ENCODE measurements around the gene MBD3.

The MBD3 gene

GRCh38 chr19:1558552-1558951, 34.1 kb downstream of the MBD3 start:
- TF ChIP-seq SNAI2 (CRISPR knock-in tag; IDR thresholded peaks at IDR 0.05) (no peak), ISL1 (CRISPR knock-in tag; IDR thresholded peaks at IDR 0.05) (no peak), ZNF70 (CRISPR knock-in tag; IDR thresholded peaks at IDR 0.05) (no peak), ZNF565 (CRISPR knock-in tag; conservative IDR thresholded peaks at IDR 0.05; ENCODE audit: low read depth) (no peak)
- TF ChIP-seq, protein P1, sequence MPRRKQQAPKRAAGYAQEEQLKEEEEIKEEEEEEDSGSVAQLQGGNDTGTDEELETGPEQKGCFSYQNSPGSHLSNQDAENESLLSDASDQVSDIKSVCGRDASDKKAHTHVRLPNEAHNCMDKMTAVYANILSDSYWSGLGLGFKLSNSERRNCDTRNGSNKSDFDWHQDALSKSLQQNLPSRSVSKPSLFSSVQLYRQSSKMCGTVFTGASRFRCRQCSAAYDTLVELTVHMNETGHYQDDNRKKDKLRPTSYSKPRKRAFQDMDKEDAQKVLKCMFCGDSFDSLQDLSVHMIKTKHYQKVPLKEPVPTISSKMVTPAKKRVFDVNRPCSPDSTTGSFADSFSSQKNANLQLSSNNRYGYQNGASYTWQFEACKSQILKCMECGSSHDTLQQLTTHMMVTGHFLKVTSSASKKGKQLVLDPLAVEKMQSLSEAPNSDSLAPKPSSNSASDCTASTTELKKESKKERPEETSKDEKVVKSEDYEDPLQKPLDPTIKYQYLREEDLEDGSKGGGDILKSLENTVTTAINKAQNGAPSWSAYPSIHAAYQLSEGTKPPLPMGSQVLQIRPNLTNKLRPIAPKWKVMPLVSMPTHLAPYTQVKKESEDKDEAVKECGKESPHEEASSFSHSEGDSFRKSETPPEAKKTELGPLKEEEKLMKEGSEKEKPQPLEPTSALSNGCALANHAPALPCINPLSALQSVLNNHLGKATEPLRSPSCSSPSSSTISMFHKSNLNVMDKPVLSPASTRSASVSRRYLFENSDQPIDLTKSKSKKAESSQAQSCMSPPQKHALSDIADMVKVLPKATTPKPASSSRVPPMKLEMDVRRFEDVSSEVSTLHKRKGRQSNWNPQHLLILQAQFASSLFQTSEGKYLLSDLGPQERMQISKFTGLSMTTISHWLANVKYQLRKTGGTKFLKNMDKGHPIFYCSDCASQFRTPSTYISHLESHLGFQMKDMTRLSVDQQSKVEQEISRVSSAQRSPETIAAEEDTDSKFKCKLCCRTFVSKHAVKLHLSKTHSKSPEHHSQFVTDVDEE (CRISPR knock-in tag; IDR thresholded peaks at IDR 0.05) = no peak
- ATAC-seq = no peak

GRCh38 chr19:1556390-1557070, 36.1 kb downstream of the MBD3 start:
- ATAC-seq = no peak
- no peak for TF ChIP-seq TOX (CRISPR knock-in tag; IDR thresholded peaks at IDR 0.05; ENCODE audit: borderline replicate concordance)
- TF ChIP-seq BACH2 (CRISPR knock-in tag; IDR thresholded peaks at IDR 0.05; ENCODE audit: borderline replicate concordance) = no peak
- no peak for TF ChIP-seq OSR1 (CRISPR knock-in tag; IDR thresholded peaks at IDR 0.05)
- no peak for TF ChIP-seq ZFP3 (CRISPR knock-in tag; IDR thresholded peaks at IDR 0.05)
- TF ChIP-seq CSDC2 (CRISPR knock-in tag; IDR thresholded peaks at IDR 0.05) = no peak
- TF ChIP-seq ZNF70 (CRISPR knock-in tag; IDR thresholded peaks at IDR 0.05) = no peak
- no peak for TF ChIP-seq PPARA (CRISPR knock-in tag; IDR thresholded peaks at IDR 0.05; ENCODE audit: borderline replicate concordance)
- TF ChIP-seq ZNF8 (CRISPR knock-in tag; IDR thresholded peaks at IDR 0.05) = no peak
- TF ChIP-seq, protein P2, sequence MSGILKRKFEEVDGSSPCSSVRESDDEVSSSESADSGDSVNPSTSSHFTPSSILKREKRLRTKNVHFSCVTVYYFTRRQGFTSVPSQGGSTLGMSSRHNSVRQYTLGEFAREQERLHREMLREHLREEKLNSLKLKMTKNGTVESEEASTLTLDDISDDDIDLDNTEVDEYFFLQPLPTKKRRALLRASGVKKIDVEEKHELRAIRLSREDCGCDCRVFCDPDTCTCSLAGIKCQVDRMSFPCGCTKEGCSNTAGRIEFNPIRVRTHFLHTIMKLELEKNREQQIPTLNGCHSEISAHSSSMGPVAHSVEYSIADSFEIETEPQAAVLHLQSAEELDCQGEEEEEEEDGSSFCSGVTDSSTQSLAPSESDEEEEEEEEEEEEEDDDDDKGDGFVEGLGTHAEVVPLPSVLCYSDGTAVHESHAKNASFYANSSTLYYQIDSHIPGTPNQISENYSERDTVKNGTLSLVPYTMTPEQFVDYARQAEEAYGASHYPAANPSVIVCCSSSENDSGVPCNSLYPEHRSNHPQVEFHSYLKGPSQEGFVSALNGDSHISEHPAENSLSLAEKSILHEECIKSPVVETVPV (CRISPR knock-in tag; IDR thresholded peaks at IDR 0.05) = no peak
- TF ChIP-seq, protein P3, sequence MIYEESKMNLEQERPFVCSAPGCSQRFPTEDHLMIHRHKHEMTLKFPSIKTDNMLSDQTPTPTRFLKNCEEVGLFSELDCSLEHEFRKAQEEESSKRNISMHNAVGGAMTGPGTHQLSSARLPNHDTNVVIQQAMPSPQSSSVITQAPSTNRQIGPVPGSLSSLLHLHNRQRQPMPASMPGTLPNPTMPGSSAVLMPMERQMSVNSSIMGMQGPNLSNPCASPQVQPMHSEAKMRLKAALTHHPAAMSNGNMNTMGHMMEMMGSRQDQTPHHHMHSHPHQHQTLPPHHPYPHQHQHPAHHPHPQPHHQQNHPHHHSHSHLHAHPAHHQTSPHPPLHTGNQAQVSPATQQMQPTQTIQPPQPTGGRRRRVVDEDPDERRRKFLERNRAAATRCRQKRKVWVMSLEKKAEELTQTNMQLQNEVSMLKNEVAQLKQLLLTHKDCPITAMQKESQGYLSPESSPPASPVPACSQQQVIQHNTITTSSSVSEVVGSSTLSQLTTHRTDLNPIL (CRISPR knock-in tag; IDR thresholded peaks at IDR 0.05; ENCODE audit: low read depth) = no peak
- no peak for TF ChIP-seq ZFP30 (CRISPR knock-in tag; IDR thresholded peaks at IDR 0.05)
- TF ChIP-seq TCF4 (CRISPR knock-in tag; IDR thresholded peaks at IDR 0.05; ENCODE audit: borderline replicate concordance) = no peak
- no peak for TF ChIP-seq PATZ1 (CRISPR knock-in tag; IDR thresholded peaks at IDR 0.05; ENCODE audit: borderline replicate concordance)
- no peak for TF ChIP-seq SNAI2 (CRISPR knock-in tag; IDR thresholded peaks at IDR 0.05)
- TF ChIP-seq POU6F1 (CRISPR knock-in tag; IDR thresholded peaks at IDR 0.05; ENCODE audit: borderline replicate concordance, low read depth) = no peak

GRCh38 chr19:1555487-1556389, 36.9 kb downstream of the MBD3 start:
- TF ChIP-seq, protein P2 (CRISPR knock-in tag; IDR thresholded peaks at IDR 0.05) = no peak
- TF ChIP-seq ZC3H10 (CRISPR knock-in tag; IDR thresholded peaks at IDR 0.05) (no peak), PATZ1 (CRISPR knock-in tag; IDR thresholded peaks at IDR 0.05; ENCODE audit: borderline replicate concordance) (no peak), TOX (CRISPR knock-in tag; IDR thresholded peaks at IDR 0.05; ENCODE audit: borderline replicate concordance) (no peak), RARB (CRISPR knock-in tag; IDR thresholded peaks at IDR 0.05) (no peak), BACH2 (CRISPR knock-in tag; IDR thresholded peaks at IDR 0.05; ENCODE audit: borderline replicate concordance) (no peak), ZNF70 (CRISPR knock-in tag; IDR thresholded peaks at IDR 0.05) (no peak), ISL1 (CRISPR knock-in tag; IDR thresholded peaks at IDR 0.05) (no peak), ESRRG (CRISPR knock-in tag; IDR thresholded peaks at IDR 0.05) (no peak), ZNF565 (CRISPR knock-in tag; conservative IDR thresholded peaks at IDR 0.05; ENCODE audit: low read depth) (no peak), OSR1 (CRISPR knock-in tag; IDR thresholded peaks at IDR 0.05) (no peak), ZNF8 (CRISPR knock-in tag; IDR thresholded peaks at IDR 0.05) (no peak)
- ATAC-seq = no peak
